ENCODE results near the gene MICAL2. TPM values are rescaled to one million over a fixed set of nuclear protein-coding genes. Genes with fewer than 3 reads are reported as not detected.

Gene MICAL2, protein sequence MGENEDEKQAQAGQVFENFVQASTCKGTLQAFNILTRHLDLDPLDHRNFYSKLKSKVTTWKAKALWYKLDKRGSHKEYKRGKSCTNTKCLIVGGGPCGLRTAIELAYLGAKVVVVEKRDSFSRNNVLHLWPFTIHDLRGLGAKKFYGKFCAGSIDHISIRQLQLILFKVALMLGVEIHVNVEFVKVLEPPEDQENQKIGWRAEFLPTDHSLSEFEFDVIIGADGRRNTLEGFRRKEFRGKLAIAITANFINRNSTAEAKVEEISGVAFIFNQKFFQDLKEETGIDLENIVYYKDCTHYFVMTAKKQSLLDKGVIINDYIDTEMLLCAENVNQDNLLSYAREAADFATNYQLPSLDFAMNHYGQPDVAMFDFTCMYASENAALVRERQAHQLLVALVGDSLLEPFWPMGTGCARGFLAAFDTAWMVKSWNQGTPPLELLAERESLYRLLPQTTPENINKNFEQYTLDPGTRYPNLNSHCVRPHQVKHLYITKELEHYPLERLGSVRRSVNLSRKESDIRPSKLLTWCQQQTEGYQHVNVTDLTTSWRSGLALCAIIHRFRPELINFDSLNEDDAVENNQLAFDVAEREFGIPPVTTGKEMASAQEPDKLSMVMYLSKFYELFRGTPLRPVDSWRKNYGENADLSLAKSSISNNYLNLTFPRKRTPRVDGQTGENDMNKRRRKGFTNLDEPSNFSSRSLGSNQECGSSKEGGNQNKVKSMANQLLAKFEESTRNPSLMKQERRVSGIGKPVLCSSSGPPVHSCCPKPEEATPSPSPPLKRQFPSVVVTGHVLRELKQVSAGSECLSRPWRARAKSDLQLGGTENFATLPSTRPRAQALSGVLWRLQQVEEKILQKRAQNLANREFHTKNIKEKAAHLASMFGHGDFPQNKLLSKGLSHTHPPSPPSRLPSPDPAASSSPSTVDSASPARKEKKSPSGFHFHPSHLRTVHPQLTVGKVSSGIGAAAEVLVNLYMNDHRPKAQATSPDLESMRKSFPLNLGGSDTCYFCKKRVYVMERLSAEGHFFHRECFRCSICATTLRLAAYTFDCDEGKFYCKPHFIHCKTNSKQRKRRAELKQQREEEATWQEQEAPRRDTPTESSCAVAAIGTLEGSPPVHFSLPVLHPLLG
- 100 to 1,000 TPM in 1 of 3 donors, 10 to 100 TPM in 2; 70.3 to 118 (median 71.4) TPM for total RNA-seq

DNA sequence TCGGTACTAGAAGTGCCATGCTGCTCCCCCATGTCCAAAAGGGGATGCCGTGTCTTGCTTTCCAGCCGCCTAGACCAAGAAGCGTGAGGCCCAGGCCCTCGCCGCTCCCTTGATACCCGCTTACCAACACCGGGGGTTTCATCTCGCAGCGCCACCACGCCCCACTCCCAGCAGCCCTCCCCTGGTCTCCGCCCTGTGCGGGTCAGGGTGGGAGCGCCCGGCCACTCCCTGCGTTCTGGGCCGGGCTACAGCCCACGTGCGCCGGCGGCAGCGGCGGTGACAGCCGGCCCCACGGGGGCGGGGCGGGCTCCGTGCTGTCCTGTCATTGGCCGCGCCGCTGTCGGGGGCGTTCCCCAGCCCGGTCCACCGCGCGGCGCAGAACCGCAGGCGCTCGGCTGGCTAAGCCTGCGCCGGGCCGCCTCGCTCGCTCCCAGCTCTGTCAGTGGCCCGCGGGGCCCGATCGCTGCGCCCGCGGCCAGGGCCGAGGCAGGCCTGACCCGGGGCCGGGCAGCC lies at the start of gene MICAL2:
TSS of gene MICAL2 (plus strand) at position 390 of the 513 bp plus-strand sequence. CDS start 51,566 bp downstream, outside the sequence.
- peaks cover 23% of the 10 kb centered on the region for H3K4me1 Mint-ChIP-seq (ENCODE audit: low read depth)
- peak; percentile 96 to 97 for ATAC-seq

DNA sequence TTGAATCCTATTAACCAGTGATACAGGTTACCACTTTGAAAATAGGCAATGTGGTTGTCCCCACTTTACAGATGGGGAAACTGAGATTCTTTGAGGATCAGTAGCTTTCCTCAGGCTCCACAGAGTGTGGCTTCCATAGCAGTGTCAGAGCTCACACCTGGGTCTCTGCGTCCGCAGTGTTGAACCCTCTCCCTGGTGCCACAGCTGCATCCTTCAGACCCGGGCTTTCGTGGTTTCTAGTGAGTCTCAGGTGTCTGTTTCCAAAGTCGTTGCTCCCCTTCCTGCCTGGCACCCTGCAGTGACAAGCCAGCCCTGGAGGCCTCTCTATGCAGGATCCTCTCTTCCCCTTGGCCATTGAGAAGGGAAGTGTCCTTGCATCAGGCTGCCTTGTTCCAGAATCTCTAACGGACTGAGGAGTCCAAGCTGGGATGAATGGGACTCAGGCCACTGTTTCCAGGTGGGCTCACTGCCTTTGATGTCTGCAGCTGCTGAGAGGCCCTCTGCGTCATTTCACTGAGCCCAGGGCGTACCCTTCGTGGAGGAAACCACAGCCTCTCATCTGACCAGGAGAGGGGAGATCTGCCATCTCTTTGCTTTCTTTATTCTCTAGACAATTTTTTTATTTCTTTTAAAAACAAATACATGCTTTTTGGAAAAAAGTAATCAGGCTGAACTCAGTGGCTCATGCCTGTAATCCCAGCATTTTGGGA lies 48.4 kb upstream of the MICAL2 start:
- Mint-ChIP-seq H3K4me1 (ENCODE audit: low read depth) (peaks cover 3% of the 10 kb centered on the region), H3K27me3 (ENCODE audit: low read depth) (no peaks in the 10 kb centered on the region), H3K4me3 (no peak overlapping the region), H3K9me3 (no peaks in the 10 kb centered on the region), H3K36me3 (ENCODE audit: insufficient read depth) (no peaks in the 10 kb centered on the region)
- ATAC-seq: no peak
- DNase-seq: no peak

More for the DNA sequence above, at the start of gene MICAL2:
- Mint-ChIP-seq H3K9me3 (no peaks in the 10 kb centered on the region), H3K27me3 (ENCODE audit: low read depth) (no peaks in the 10 kb centered on the region), H3K4me3 (peak within 1 kb of the TSS; percentile 78), H3K36me3 (ENCODE audit: insufficient read depth) (no peaks in the 10 kb centered on the region)
- DNase-seq: peak; percentile 79

DNA sequence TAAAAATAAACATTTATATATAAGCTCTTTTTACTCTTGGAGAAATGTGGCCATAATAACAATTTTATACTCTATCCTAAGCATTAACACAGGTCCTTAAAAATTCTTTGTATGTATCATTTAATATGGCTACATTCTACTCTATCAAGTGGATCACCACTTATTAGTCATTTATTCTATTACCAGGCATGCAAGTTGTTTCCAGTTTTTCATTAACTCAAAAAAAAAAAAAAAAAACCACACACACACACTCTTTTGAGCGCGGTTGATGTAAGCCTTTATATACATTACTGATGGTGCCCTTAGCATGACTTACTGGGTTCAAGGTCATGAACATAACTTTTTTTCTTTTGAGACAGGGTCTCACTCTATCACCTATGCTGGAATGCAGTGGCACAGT lies 47.1 kb upstream of the MICAL2 start:
- Mint-ChIP-seq H3K27me3 (ENCODE audit: low read depth) (no peaks in the 10 kb centered on the region), H3K4me1 (ENCODE audit: low read depth) (peaks cover 3% of the 10 kb centered on the region), H3K36me3 (ENCODE audit: insufficient read depth) (no peaks in the 10 kb centered on the region), H3K4me3 (no peak overlapping the region), H3K9me3 (no peaks in the 10 kb centered on the region)
- ATAC-seq (no peak), DNase-seq (no peak)

DNA sequence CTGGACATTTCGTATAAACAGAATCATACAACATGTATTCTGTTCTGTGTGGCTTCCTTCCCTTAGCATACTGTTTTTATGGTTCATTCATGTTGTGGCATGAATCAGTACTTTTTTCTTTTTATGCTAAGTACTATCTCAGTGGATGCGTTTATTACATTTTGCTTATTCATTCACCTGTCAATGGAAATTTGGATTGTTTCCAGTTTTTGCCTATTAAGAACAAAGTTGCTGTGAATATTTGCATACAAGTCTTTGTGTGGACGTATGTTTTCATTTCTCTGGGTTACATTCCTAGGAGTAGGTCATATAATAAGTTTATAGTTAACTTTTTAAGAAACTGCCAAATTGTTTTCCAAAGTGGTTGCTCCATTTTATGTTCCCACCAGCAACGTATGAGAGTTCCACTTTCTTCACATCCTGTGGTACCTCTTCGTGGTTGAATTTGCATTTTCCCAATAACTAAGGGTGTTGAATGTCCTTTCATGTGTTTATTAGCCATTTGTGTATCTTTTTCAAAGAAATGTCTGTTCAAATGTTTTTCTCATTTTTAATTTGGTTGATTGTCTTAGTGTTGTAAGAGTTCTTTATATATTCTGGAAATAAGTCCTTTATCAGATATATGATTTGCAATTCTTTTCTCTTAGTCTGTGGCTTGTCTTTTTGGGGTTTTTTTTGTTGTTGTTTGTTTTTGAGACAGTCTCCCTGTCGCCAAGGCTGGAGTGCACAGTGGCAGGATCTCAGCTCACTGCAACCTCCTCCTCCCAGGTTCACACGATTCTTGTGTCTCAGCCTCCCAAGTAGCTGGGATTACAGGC lies 46.0 kb upstream of the MICAL2 start:
- no peaks in the 10 kb centered on the region for H3K36me3 Mint-ChIP-seq (ENCODE audit: insufficient read depth)
- DNase-seq (no peak), ATAC-seq (no peak)
- no peaks in the 10 kb centered on the region for H3K27me3 Mint-ChIP-seq (ENCODE audit: low read depth)
- peaks cover 3% of the 10 kb centered on the region for H3K4me1 Mint-ChIP-seq (ENCODE audit: low read depth)
- H3K9me3 Mint-ChIP-seq: no peaks in the 10 kb centered on the region
- no peak overlapping the region for H3K4me3 Mint-ChIP-seq

DNA sequence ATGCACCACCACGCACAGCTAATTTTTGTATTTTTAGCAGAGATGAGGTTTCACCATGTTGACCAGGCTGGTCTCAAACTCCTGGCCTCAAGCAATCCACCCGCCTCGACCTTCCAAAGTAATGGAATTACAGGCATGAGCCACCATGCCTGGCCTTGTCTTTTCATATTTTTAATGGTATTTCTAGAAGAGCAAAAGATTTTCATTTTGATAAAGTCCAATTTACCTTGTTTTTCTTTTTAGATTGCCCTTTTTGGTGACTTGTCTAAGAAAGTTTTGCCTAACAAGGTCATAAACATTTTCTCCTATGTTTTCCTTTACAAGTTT lies 45.5 kb upstream of the MICAL2 start:
- peaks cover 3% of the 10 kb centered on the region for H3K4me1 Mint-ChIP-seq (ENCODE audit: low read depth)
- no peak overlapping the region for H3K4me3 Mint-ChIP-seq
- DNase-seq: no peak
- no peaks in the 10 kb centered on the region for H3K27me3 Mint-ChIP-seq (ENCODE audit: low read depth)
- H3K36me3 Mint-ChIP-seq (ENCODE audit: insufficient read depth): no peaks in the 10 kb centered on the region
- H3K9me3 Mint-ChIP-seq: no peaks in the 10 kb centered on the region
- no peak for ATAC-seq

DNA sequence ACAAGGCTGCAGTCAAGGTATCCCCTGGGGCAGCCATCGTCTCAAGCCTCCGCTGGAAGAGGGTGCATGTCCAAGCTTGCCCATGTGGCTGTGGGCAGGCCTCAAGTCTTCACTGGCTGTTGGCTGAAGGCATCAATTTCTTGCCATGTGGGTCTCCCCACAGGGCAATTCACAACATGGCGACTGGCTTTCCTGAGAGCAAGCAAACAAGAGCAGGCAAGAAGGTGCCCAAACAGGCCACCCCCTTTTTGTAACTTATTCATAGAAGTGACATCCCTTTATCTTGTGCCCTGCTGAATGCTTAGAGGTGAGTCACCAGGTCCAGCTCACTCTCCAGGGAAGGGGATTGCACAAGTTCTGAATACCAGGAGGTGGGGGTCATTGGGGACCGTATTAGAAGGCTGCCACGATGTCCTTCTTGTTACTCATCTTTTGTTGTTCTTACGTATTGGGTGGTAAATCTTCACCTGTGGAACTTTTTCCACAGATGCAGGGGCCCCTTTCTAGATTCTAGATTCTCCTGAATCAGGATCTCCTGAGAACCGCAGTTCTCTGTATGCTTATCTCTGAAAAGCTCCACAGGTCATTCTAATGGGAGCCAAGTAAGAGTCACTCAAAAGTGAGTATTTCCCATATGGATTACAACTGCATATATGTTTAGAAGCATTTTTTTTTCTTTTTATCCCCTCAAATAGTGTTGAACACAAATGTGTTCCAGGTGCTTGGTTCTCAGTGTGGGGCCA lies 44.2 kb upstream of the MICAL2 start:
- H3K27me3 Mint-ChIP-seq (ENCODE audit: low read depth): no peaks in the 10 kb centered on the region
- no peak overlapping the region for H3K4me3 Mint-ChIP-seq
- no peaks in the 10 kb centered on the region for H3K9me3 Mint-ChIP-seq
- DNase-seq: no peak
- H3K4me1 Mint-ChIP-seq (ENCODE audit: low read depth): peaks cover 3% of the 10 kb centered on the region
- H3K36me3 Mint-ChIP-seq (ENCODE audit: insufficient read depth): no peaks in the 10 kb centered on the region
- no peak for ATAC-seq

DNA sequence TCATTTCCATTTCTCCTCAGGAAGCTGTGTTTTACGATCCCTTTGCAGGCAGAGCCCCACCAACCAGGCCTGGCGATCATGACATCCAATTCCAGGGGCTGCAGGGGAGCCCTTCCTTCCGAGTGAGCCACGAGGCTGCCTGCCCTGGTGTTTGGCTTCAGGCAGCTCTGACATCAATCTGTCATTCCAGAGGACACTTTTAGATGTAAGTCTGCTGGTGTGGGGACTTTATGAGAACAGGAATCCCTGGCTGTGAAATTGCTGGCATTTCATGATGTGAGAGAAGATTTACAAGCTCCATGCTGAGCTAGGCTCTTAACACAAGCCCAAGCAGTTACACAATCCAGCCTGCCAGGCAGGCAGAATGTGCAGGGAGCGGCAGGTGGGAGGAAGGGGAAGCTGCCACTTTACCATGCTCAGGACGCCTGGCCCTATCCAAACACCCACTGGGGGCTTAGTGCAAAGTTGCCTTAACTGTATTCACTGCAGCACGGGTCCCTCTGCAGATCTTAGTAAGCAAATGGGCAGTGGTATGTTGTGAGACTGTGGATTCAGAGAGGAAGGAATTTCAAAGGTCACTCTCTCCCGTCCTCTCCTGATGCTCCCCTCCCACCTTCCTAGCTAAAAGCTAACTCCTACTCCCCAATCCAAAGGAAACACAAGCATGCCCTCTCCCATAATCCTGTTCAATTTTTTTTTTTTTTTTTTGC lies 43.4 kb upstream of the MICAL2 start:
- no peaks in the 10 kb centered on the region for H3K27me3 Mint-ChIP-seq (ENCODE audit: low read depth)
- peaks cover 4% of the 10 kb centered on the region for H3K4me1 Mint-ChIP-seq (ENCODE audit: low read depth)
- no peak for ATAC-seq
- no peaks in the 10 kb centered on the region for H3K9me3 Mint-ChIP-seq
- H3K4me3 Mint-ChIP-seq: no peak overlapping the region
- H3K36me3 Mint-ChIP-seq (ENCODE audit: insufficient read depth): no peaks in the 10 kb centered on the region
- no peak for DNase-seq

DNA sequence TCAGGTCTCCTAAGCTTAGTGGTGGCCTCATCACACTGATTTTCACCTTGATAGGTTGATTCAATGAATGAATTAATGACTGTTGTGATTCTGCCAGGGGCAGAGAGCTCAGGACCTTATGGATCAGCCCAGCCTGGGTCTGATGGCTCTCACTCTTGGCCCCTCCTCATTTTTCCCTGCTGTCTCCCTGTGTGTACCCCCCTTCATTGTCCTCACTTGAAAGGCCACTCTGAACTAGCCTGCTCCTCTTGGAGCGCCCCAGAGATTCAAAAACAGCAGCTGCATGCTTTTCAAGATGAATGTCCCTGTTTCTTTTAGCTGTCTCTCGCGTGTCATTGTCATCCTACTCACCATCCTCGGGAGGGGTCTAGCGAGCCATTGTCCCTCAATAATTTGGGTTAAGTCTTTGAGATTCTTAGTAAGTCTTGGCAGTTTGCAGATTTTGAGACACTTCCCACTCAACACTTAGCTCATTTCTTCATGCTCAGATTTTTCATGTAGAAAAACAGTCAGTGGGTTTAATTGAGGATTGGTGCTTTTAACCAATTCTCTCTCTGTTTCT lies 42.5 kb upstream of the MICAL2 start:
- H3K4me3 Mint-ChIP-seq: no peak overlapping the region
- H3K9me3 Mint-ChIP-seq: no peaks in the 10 kb centered on the region
- H3K27me3 Mint-ChIP-seq (ENCODE audit: low read depth): no peaks in the 10 kb centered on the region
- DNase-seq (no peak), ATAC-seq (no peak)
- H3K4me1 Mint-ChIP-seq (ENCODE audit: low read depth): peaks cover 2% of the 10 kb centered on the region
- no peaks in the 10 kb centered on the region for H3K36me3 Mint-ChIP-seq (ENCODE audit: insufficient read depth)

DNA sequence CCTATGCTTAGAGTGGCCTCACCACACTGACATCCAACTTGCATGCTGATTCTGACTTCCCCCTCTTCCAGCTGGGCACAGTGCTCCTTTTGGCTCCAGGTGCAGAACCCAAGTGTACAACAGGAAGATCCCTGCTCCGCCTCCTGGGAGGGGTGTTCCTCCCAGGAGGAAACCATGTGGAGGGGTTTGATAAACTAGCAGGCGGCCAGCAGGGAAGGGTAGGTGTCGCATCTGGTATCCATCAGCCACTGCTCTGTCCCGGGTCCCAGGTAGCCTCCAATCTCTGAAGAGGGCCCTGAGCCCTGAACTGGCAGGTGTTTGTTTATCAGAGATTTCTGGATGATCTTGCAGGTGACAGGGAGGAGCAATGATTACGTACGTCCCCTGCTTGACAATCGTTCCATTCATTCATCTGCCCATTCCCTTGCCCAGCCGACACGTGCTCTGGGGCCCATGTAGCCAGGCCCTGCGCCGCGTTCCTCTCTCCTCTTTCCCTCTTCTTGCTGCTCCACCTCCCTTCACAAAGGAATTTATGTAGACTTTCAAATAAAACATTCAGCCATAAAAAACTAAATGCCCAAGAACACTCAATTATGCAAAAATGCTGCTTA lies 41.2 kb upstream of the MICAL2 start:
- Mint-ChIP-seq H3K4me3 (no peak overlapping the region), H3K36me3 (ENCODE audit: insufficient read depth) (no peaks in the 10 kb centered on the region), H3K27me3 (ENCODE audit: low read depth) (no peaks in the 10 kb centered on the region), H3K9me3 (no peaks in the 10 kb centered on the region), H3K4me1 (ENCODE audit: low read depth) (peaks cover 2% of the 10 kb centered on the region)
- no peak for ATAC-seq
- DNase-seq: no peak

DNA sequence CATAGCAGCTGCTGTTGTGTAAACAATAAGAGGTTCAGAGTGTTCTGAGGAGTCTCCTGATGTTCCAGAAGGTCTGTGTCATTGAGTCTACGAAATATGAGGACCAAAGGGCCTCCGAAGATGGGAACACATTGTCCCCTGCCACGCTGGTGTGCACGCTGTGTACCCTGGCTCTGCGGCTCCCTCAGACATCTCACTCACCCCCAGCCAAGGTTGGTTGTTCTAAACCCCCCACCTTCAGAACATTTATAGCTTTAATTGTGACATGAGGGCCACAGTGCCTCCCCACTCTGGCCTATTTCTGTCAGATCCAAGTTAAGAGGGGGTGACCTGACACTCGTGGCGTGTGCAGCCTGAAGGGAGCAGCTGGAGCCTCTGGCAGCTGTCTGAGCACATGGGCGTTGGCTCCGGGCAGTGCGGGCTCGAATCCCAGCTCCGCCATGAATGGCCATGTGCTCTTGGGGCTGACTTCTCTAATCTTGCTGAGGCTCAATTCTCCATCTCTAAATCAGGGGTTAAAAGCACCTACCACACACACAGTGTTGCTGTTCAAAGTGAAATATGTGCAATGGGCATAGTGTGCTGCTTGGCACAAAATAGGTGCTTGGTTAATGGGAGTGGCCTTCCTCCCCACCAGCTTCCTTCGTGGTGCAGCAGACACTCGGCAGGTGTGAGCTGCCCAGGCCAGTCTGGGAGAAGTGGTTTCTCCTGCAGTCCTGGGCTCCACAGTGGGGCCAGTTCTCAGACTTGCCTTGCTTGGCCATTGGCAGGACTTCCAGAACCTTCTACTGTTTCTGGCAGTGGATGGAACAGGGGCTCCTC lies 39.7 kb upstream of the MICAL2 start:
- H3K36me3 Mint-ChIP-seq (ENCODE audit: insufficient read depth): no peaks in the 10 kb centered on the region
- ATAC-seq: no peak
- H3K4me1 Mint-ChIP-seq (ENCODE audit: low read depth): peaks cover 2% of the 10 kb centered on the region
- DNase-seq: no peak
- no peak overlapping the region for H3K4me3 Mint-ChIP-seq
- H3K27me3 Mint-ChIP-seq (ENCODE audit: low read depth): no peaks in the 10 kb centered on the region
- no peaks in the 10 kb centered on the region for H3K9me3 Mint-ChIP-seq

DNA sequence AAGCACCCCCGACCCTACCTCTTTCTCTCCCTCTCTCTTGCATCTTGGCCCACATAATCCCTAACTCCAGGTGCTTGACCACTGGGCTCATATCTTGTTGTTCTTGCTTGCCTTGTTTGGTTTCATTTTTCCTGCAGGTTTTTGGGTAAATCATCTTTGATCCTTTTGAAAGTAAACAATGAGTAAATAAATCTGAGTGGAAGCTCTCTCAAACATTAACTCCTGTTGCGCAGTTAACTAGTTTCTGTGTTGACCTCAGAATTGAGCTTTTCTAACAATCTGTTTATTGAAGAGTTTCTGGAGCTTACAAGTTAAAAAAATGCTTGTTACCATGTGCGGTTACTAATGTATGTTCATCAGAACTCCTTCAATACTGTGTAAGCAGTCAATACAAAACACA lies 38.8 kb upstream of the MICAL2 start:
- Mint-ChIP-seq H3K4me1 (ENCODE audit: low read depth) (peaks cover 2% of the 10 kb centered on the region), H3K27me3 (ENCODE audit: low read depth) (no peaks in the 10 kb centered on the region), H3K4me3 (no peak overlapping the region), H3K36me3 (ENCODE audit: insufficient read depth) (no peaks in the 10 kb centered on the region), H3K9me3 (no peaks in the 10 kb centered on the region)
- DNase-seq (no peak), ATAC-seq (no peak)

All from activated T-cell treated with anti-CD3 and anti-CD28 coated beads, Interleukin-2, amount 50 U/mL, for 4 hours (primary cell).